Kidney (tissue), 14 donors: ENCODE results near the gene KRTAP16-1. TPM values are rescaled to one million over a fixed set of nuclear protein-coding genes. Genes with fewer than 3 reads are reported as not detected.

ENCODE experiments used
- DNase-seq, 5 donors: peaks; one replicate each; pipeline ENCODE4 v3.0.0-alpha.2; 2013 to 2020
- FAIRE-seq: peaks from 2 replicates; lab custom pipeline; 2012; peaks lifted over from hg19 to GRCh38; lab: Jason Lieb, UNC
- H3K27ac ChIP-seq, 2 donors: one replicate each; pipeline ENCODE4 v1.7.0; 2013; ENCODE audit warnings: low read depth in 2 of 2, low read length in 2 of 2, inconsistent platforms in 1 of 2
- H3K27me3 ChIP-seq: one replicate; pipeline ENCODE4 v1.7.1; 2013; ENCODE audit warnings: low read length, inconsistent platforms; ENCODE audit not compliant: control insufficient read depth, insufficient read depth
- H3K36me3 ChIP-seq, 3 donors: one replicate each; pipeline versions ENCODE4 v1.7.0 to v1.7.1; 2013; ENCODE audit warnings: low read length in 3 of 3, control low read depth in 1 of 3, inconsistent platforms in 1 of 3; ENCODE audit not compliant: insufficient read depth in 3 of 3, control insufficient read depth in 2 of 3
- H3K4me1 ChIP-seq, 3 donors: one replicate each; pipeline versions ENCODE4 v1.7.0 to v1.7.1; 2013; ENCODE audit warnings: low read length in 3 of 3, inconsistent platforms in 1 of 3, low read depth in 1 of 3; ENCODE audit not compliant: control insufficient read depth in 2 of 3, insufficient read depth in 2 of 3
- H3K4me3 ChIP-seq, 3 donors: one replicate each; pipeline versions ENCODE4 v1.7.0 to v1.8.1; 2013; ENCODE audit warnings: low read length in 3 of 3, control low read depth in 1 of 3, inconsistent platforms in 1 of 3
- H3K9ac ChIP-seq, 3 donors: one replicate each; pipeline versions ENCODE4 v1.7.0 to v1.7.1; 2013; ENCODE audit warnings: low read length in 3 of 3, control low read depth in 1 of 3, inconsistent platforms in 1 of 3
- H3K9me3 ChIP-seq, 3 donors: one replicate each; pipeline versions ENCODE4 v1.7.0 to v1.7.1; 2013; ENCODE audit warnings: low read length in 3 of 3, control low read depth in 1 of 3, inconsistent platforms in 1 of 3; ENCODE audit not compliant: control insufficient read depth in 2 of 3, insufficient read depth in 1 of 3
- CTCF ChIP-seq: IDR thresholded peaks from 3 replicates; pipeline ENCODE4 v1.5.1; 2012; ENCODE audit warnings: mild to moderate bottlenecking, moderate library complexity, borderline replicate concordance; ENCODE audit not compliant: insufficient read depth; ENCODE audit errors: extremely low read depth
- intact Hi-C: fragments of 100-400 bp; cut with DNase I; formaldehyde crosslinking; loops from one replicate; pipeline ENCODE4 v1.11.1; 2022
- polyA plus RNA-seq: library from polyadenylated mRNA; stranded (reverse); fragments of 350-450 nt; fragmentation: Illumina TruSeq; extraction: RNeasy Lipid Tissue Mini Kit (QIAGEN cat#74804); gene quantifications from one replicate; pipeline ENCODE4 v1.2.3, GENCODE V29; 2014; ENCODE audit warnings: low read depth, low replicate concordance; ENCODE audit not compliant: insufficient read depth
- total RNA-seq: library from RNA; stranded (reverse); fragmentation: NEBNext Ultra II Directional; extraction: Animal tissue kit (Norgen Biotek cat#: 25700); gene quantifications from one replicate; pipeline ENCODE4 v1.2.1, GENCODE V29; 2021
- donor health status: control.
- donor health status: control.
- donor health status: control.
- donor health status: control.
- donor health status: control.
- donor health status: DM: yes; HTN: yes; CAD: no.
- donor health status: Normal renal cell carcinoma (clear cell type).

The KRTAP16-1 gene
- total and polyA plus RNA-seq, 2 donors from 2014 or later: not detected

DNA sequence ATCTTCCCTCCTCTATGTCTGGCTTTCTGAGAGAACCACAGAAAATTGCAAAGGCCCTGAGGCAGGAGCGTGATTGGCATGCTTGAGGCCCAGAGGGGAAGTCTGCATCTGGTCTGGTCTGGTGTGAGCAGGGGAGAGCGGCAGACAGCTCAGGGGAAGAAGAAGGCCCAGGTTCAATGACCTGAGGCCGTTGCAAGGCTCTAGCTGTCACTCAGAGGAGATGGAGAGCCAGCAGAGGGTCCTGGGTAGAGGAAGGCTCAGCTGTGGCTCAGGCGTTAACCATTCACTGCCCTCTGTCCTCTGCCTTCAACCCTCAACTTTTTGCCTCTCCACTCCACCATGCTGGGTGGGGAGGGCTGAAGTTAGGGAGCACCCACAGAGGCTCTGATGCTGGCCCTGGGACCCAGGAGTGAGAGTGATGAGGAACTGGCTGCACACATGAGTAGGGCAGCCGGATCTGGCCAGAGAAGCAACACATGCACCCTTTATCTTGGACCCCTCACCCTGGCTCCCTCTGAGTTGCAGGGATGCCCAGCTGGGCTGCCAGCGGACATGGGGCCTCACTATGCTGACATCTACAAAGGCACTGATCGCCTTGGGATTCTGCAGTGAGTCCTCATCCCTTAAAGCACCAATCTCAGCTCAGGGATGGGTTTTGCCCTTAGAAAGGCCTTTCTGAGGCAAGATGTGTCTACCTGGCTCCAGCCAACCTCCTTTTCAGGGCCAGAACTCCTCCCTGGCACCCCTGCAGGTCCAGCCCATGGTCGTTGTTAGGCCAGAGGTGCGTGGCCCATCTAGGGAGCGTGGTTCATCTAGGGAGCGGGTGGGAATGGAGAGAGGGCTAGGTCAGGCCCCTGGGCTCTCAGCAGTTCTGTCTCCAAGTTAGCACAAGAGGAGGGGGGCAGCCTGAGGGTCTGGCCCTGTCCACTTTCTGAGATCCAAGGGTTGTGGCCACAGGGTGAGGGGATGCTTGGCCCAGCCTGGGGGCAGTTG lies 14.1 kb upstream of the KRTAP16-1 start:
- intact Hi-C loops: loop anchor here (10.0 kb wide), 1 partner anchor 408 kb away; no protein-coding TSS in a partner anchor
- peaks cover 0 to 5% (median 0%) of the 10 kb centered on the region in 3 donors for H3K9me3 ChIP-seq
- TF ChIP-seq CTCF: no peak
- H3K27me3 ChIP-seq: no peaks in the 10 kb centered on the region
- DNase-seq (no peak), FAIRE-seq (no peak)
- H3K4me1 ChIP-seq: no peaks in the 10 kb centered on the region
- no peak overlapping the region for H3K27ac ChIP-seq
- no peak overlapping the region for H3K4me3 ChIP-seq
- no peaks in the 10 kb centered on the region for H3K36me3 ChIP-seq
- H3K9ac ChIP-seq: no peak overlapping the region

DNA sequence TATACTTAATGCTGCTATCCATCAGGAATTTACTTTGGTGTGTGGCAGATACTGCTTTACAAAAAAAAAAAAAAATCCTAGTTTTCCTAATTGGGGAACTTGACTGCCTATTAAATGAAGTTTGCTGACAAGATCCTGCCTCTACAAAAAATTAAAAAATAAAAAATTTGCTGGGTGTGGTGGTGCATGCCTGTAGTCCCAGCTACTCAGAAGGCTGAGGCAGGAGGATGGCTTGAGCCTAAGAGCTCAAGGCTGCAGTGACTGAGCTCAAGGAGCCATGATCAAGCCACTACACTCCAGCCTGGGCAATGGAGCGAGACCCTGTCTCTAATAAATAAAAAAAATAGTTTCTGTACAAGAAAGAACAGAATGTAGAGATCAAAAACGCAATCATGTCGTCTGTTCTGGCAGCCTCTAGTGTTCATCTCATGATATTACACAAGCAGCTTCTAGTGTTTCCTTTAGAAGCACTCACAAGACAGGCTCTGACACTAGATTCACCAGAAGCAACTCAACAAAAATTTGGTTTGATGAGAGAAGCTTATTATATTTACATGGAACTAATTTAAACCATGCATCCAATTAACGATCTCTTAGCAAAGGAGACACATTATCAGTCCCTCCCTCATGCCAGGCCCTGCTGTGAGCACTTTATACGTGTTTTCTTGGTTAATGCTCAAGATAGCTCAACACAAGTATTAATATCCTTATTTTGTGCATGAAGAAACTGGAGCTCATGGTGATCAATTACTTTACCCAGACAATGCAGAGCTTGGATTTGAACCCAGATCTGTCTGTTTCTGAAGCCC lies 13.2 kb upstream of the KRTAP16-1 start:
- Histone ChIP-seq H3K36me3 (no peaks in the 10 kb centered on the region), H3K4me3 (no peak overlapping the region), H3K9me3 (peaks cover 0 to 5% (median 0%) of the 10 kb centered on the region in 3 donors), H3K27me3 (no peaks in the 10 kb centered on the region), H3K27ac (no peak overlapping the region), H3K9ac (no peak overlapping the region), H3K4me1 (no peaks in the 10 kb centered on the region)
- DNase-seq: peak in 2 of 5 donors; percentile 65 to 71
- FAIRE-seq: no peak
- intact Hi-C loops: loop anchor here (10.0 kb wide), 1 partner anchor 407 kb away; no protein-coding TSS in a partner anchor
- peak; percentile 82 for TF ChIP-seq CTCF

GRCh38 chr17:41318231-41318630 lies 9.1 kb upstream of the KRTAP16-1 start:
- no peak for DNase-seq
- no peak overlapping the region for H3K27ac ChIP-seq
- no peak for FAIRE-seq
- intact Hi-C loops: no loop called here
- H3K27me3 ChIP-seq: no peaks in the 10 kb centered on the region
- H3K4me1 ChIP-seq: no peaks in the 10 kb centered on the region
- peaks cover 0 to 5% (median 0%) of the 10 kb centered on the region in 3 donors for H3K9me3 ChIP-seq
- H3K4me3 ChIP-seq: no peak overlapping the region
- H3K9ac ChIP-seq: no peak overlapping the region
- TF ChIP-seq CTCF: no peak
- no peaks in the 10 kb centered on the region for H3K36me3 ChIP-seq
